ENCODE results near the gene PDPR.
A peak's percentile ranks its signal among the peaks of the same experiment; 100 is the strongest.
"Not testable (repeated sequence)": the region's sequence is repeated elsewhere in the genome, so short reads cannot be mapped to it uniquely, and the experiment has no call there.

The PDPR gene

DNA sequence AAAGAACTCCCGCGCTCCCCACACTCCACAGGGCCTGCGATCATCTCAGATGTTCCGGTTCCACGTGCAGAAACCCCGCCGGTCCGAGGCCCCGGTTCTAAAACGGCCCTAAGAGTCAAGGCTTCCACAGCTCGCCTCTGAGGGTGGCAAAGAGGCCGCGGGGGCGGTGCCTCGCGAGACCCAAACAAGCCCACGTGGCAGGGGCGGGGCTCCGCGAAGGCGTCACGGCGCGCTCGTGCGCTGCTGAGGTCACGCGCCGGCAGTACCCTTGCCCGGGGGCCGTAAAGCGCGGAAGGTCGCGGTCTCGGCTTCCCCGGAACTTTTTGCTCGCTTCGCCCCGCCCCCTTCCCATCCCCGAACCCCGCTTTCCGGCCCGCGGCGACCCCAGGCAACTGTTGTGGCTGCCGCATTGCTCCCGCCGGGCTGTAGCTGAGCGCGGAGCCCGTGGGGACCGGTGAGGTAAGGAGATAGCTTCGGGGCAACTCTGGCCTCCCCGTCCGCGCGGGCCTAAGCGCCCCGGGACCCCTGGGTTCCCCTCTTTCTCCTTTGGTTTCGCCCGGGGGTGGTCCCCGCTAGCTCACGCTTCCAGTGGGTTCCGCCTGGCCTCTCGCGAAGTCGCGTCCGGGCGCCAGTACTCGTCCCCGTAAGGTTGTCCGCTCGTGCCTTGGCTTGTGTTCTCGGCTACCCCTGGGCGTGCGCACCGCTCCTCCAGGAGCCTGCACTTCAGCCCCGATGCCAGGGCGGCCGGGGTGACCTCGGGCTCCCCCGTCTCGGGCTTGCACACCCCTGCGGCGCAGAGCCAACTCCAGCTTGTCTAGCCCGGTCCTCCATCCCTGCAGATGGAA is at the start of gene PDPR:
Gene PDPR, plus strand, starts transcription at position 351 of the 845 bp plus-strand sequence. CDS start 6,161 bp downstream, outside the sequence.
- DNase-seq, result peak; percentile 85

DNA sequence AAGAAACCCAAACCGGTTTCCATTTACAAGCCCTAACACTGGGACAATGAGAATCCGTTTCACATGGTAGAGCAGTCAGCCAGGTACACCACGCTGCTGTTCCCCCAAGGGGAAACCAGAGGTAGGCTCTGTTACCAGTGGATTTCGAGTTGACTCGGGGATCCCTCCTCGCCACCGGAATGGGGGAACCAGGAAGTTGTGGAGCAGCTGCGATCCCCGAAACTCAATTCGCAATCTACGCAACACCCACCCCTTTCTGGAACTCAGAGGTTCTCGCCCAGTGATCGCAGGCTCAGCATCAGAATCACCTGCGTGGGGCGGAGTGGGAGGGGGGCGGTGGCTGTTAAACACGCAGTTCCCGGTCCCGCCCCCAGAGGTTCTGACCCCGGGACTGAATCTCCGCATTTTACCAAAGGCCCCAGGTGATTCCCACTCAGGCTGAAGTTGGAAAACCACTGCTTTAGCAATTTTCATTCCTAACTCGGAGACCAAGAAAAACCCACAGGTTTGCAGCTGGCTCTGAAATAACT is 49.2 kb upstream of the PDPR start:
- DNase-seq, result not testable (repeated sequence)

DNA sequence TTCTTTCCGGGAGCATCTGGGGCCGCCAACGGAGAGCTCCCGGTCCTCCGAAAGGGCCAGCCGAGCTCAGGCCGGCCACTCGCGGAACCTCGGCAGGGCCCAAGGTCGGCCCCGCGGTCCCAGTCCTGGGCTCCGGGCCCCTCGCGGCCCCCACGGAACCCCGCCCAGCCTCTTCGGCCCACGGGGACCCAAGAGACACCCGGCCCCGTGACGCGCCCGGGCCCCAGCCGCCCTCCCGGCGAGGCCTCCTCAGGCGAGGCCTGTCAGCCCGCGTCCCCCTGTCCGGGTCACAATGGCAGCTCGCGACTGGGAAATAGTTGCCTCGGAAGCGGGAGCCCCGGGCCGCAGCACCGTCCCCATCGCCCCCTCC is 48.8 kb upstream of the PDPR start:
- DNase-seq, result not testable (repeated sequence)

DNA sequence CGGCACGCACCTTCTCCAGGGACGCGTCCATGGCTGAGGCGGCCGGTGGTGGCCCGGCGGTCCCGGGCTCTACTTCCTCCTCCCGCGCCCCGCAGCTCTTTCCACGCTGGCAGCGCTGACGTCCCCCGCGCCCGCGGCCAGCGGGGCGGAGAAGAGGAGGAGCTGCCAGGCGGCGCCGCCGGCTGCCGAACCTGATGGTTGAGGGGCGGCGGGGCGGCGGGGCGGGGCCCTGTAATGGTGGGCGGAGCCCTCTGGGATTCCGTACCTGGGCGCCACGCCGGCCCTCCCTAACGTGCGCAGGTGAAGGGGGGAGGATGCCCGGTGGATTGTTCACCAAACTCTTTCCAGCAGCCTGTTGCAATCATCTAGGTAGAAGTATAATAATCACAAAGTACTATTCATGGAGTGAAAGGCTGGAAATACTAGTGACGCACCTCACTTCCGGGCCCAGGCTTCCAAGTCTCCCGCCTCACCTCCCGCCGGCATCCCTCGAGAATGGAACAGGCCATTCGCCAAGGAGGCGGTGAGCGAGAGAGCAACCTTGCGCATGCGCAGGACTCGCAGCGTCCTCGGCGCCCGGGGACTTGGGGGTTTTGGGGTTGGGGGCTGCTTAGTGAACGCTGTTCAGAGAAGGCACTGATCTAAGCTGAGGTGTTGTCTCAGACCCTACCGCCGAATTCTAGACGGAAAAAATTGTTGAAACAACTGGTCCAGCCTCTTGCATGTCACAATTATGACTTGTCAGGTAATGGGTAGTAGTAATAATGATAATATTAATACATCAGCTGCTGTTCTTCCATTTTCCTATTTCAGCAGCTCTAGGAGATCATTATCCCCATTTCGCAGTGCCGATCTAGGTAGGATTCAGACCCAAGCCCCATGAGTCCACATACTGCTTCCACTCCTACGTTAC is 48.1 kb upstream of the PDPR start:
- DNase-seq, result peak; percentile 80

DNA sequence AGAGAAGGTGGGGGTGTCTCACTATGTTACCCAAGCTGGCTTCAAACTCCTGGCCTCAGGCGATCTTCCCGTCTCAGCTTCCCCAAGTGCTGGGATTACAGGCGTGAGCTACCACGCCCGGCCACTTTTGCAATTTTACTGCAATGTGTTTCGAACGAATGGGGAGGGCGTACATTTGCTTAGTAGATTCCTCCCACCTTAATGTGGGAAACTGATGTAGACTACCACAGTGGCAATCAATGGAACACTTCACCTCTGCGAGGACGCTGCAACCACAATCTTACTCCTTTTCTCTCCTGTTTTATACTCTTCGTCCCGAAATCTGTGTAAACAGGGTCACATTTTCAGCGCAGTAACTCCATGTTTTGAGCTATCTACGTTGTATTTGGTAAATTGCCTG is 47.4 kb upstream of the PDPR start:
- not testable (repeated sequence) for DNase-seq

DNA sequence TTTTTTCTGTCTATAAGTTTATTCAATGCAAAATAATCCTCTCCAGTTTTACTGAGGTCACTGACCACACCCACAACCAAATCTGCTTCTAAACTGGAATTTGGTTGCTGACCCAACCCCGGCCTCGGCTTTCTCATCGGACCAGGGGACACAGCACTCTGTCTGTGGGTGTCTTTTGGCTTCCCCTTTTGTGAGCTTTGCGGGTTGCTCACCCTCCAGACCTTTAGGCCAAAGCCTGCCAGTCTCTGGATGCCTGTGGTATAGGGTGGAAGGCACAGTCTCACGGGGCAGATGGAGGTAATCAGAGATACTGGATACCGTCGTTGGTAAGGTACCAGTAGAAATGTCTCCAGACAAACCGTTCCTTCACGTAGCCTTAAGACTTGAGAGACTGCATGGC is 35.1 kb upstream of the PDPR start:
- DNase-seq, result not testable (repeated sequence)

DNA sequence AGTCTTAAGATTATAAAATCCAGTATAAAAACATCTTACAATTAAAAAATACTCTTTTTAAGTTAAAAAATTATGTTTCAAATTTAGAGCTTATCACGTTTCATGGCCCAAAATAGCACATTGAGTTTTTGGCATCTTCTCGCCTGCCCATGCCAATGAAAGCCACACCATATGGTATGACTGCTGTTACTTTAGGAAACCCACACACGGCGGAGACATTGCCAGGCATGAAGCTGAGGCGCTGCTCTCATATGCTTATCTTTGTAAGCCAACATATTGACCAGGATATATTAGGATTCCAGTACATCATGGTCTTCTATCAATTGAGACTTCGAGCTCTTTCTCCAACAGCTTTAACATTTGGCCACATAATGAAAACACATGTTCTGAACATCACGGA is 32.9 kb upstream of the PDPR start:
- DNase-seq, result not testable (repeated sequence)

DNA sequence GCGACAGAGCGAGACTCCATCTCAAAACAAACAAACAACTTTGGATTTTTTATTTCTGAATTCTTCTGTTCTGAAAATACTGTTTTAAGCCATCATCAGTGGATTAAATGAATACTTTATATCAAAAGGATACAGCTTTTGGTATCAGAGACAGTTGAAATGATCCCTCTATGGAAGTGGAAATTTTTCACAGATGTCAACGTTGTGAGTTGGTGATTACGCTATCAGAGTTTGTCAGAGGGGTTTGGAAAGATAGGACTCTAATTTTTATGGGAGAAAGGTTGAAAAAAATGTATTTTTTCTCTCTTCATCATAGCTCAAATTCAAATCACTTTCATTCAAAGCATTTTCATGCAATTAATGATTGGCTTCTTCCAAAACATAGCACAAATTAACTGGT is 30.2 kb upstream of the PDPR start:
- DNase-seq, result not testable (repeated sequence)

DNA sequence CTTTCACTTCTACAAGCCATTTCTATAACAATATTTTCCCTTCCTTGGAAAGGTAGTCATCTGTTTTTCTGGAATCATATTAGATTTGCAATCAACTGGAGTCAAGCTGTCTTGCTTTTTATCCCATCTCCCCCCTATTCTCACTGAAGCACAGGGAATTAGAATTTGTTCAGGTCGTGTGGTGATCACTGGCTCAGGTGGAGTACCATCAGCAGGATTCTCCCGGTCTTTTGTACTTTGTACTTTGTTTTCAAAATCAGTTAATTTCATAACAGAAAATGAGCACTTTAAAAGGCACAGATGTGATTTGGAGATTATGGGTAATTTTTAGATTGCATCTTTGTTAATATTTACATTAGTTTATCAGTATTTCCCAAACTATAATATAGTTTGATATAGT is 26.0 kb upstream of the PDPR start:
- DNase-seq, result not testable (repeated sequence)

DNA sequence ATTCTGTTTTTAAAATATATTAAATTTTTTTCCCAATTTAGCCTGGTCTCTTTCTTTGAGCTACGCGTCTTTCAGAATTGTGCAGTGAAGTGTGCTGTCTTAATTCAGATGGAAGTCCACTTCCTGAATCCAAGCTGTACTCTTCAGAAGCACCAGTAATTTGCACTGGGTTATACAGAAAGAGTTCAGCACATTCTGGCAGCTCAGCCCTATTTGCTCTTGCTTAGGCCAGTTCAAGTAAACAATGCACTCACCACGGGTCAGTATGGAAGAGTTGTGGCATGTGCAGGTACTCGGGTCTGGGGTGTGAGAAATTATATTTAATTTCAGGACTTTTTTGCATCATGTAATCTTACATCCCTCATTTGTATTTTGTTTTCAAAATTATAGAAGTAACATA is 25.3 kb upstream of the PDPR start:
- DNase-seq, result not testable (repeated sequence)

DNA sequence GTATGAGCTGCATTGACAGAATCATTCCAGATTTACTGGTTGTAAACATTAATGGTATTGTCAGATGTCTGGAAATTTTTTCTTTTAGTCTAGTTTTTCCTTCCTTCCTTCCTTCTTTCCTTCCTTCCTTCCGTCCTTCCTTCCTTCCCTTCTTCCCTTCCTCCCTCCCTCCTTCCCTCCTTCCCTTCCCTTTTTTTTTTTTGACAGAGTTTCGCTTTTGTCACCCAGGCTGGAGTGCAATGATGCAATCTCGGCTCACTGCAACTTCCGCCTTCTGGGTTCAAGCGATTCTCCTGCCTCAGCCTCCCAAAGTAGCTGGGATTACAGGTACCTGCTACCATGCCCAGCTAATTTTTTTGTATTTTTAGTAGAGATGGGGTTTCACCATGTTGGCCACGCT is 24.8 kb upstream of the PDPR start:
- DNase-seq, result not testable (repeated sequence)

DNA sequence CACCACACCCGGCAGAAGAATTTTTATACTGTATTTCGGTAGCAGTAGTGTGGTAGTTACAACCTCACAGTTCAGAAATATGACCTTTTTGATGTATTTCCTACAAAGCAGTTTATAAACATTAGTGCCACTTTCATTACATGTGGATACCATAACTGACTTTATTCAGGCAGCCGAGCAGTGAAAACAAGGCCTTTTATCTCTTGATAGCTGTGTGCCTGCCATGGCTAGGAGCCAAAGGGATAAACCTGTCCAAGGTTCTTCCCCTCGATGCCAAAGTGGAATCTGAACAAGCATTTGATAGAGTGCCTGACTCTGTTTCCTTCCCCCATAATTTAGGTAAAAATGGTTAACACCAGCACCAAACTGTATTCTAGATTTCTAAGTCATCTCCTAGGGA is 23.0 kb upstream of the PDPR start:
- DNase-seq, result not testable (repeated sequence)

DNA sequence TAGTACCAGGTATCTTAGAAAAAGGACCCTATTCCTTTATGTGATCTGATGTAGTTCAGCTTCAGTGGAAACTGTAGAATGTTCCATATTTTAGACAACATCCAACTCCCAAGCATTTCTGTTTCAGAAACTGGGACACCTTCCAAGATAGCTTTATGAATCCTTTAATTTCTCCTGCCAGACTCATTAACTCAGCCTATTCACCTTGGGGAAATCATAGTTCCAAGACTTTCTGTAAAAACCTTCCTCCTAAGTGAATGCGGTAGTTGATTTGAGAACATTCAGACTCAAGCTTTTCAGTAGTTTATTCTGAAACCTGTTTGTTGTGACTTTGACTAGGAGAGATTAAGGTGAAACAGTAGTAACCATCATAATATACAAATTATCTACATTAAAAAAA is 20.0 kb upstream of the PDPR start:
- not testable (repeated sequence) for DNase-seq

DNA sequence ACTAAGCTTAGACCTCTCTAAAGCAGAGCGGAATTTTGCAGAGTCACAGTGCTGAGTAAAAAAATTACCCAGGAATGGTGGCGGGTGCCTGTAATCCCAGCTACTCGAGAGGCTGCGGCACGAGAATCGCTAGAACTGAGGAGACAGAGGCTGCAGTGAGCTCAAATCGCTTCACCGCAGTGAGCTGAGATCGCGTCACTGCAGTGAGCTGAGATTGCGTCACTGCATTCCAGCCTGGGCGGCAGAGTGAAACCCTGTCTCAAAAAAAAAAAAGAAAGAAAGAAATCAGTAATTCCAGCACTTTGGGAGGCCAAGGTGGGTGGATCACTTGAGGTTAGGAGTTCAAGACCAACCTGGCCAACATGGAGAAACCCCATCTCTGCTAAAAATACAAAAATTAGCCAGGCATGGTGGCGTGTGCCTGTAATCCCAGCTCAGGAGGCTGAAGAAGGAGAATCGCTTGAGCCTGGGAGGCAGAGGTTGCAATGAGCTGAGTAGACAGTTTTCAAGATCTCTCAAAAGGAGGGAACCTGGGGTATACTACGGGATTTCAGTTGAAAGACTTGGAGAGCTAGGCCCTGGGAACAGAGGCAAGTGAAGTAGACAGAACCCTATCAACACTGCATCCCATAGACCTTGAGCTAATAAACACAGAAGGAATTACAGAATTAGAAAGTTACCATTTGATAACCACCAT is 4.4 kb upstream of the PDPR start:
- peak; percentile 11 for DNase-seq

DNA sequence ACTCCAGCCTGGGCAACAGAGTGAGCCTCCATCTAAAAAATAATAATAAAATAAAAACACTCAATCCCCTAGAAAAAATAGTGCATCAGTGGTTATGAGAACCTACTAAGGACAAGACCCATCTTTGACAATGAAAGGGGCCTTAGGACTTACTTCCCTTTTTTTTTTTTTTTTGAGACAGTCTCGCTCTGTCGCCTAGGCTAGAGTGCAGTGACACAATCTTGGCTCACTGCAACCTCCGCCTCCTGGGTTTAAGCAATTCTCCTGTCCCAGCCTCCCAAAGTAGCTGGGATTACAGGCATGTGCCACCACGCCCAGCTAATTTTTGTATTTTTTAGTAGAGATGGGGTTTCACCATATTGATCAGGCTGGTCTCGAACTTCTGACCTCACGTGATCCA is 2.0 kb upstream of the PDPR start:
- not testable (repeated sequence) for DNase-seq

DNA sequence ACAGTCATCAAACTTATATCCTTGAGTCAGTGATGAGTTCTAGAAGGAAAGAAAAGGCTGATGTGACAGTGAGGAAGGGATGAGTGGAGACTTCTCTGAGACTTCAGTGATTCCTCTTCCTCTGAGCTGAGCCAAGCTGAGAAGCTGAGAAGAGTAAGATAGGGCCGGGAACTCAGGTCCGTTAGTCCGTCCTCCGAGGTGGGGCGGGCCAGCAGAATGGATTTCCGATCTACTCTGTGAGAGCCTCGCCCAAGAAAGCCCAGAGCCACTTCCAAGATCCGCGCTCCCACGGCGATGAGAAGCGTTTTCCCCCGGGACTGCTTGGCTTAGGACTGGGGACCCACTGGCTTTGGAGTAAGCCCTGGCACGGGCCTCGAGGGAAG is 542 bp upstream of the PDPR start:
- DNase-seq, result not testable (repeated sequence)

DNA sequence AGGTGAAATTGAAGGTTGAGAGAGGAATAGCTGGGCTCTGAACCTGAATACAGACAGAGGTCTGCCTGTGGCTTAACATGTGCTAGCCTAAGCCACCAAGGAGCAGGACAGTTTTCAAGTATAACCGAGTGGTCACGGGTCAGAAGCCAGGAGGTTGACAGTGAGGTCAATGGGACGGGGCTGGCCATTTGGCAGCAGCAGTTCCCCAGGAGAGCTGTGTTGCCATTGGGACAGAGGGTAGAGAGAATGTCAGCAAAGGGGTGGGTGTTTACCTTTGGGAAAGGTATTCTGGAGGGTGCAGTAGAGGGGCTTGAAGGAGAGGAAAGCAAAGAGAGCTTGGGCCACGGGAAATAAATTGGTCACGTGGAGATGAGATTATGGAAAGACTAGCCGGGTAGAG is 4.2 kb downstream of the PDPR start:
- not testable (repeated sequence) for DNase-seq

DNA sequence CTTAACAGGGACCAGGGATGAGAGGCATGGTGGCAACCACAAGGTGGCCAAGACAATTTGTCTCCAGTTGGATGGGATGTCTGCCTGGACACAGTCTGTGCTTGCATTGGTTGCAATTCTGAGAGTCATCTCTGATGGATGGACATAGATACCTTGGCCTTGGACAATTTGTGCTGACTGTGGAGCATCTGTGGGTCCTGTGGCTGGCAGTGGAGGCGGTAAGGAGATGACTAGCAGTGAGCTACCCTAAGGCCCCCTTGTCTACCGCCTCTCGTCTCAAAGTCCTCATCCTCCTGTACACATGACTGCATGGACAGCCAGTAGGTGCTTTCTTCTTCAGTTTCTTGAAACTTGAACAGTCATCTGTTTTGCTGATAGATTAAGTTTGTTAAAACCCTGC is 4.6 kb downstream of the PDPR start:
- not testable (repeated sequence) for DNase-seq

DNA sequence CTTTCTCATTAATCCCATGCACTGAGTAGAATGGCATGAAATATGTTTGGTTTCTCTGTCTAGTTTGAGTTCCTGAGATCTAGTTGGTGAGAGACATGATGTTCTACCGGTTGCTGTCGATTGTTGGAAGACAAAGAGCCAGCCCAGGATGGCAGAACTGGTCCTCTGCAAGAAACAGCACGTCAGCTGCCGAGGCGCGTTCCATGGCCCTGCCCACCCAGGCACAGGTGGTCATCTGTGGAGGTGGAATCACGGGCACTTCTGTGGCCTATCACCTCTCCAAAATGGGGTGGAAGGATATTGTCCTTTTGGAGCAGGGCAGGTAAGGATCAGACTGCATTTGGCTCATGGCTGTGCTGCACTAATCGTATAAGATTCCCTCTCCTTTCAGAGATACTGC is 6.3 kb downstream of the PDPR start:
- not testable (repeated sequence) for DNase-seq

DNA sequence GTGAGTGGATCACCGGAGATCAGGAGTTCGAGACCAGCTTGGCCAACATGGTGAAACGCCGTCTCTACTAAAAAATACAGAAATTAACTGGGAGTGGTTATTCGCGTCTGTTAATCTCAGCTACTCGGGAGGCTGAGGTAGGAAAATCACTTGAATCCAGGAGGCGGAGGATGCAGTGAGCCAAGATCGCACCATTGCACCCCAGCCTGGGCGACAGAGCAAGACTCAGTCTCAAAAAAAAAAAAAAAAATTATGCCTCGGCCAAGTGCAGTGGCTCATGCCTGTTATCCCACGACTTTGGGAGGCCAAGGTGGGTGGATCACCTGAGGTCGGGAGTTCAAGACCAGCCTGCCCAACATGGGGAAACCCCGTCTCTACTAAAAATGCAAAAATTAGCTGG is 9.7 kb downstream of the PDPR start:
- not testable (repeated sequence) for DNase-seq

DNA sequence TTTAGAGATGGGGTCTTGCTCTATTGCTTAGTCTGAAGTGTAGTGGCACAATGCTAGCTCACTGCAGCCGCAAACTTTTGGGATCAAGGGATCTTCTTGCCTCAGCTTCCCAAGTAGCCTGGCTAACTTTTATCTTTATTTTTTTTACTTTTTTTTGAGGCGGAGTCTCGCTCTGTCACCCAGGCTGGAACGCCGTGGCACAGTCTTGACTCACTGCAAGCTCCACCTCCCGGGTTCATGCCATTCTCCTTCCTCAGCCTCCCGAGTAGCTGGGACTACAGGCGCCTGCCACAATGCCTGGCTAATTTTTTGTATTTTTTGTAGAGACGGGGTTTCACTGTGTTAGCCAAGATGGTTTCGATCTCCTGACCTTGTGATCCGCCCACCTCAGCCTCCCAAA is 12.1 kb downstream of the PDPR start:
- not testable (repeated sequence) for DNase-seq

DNA sequence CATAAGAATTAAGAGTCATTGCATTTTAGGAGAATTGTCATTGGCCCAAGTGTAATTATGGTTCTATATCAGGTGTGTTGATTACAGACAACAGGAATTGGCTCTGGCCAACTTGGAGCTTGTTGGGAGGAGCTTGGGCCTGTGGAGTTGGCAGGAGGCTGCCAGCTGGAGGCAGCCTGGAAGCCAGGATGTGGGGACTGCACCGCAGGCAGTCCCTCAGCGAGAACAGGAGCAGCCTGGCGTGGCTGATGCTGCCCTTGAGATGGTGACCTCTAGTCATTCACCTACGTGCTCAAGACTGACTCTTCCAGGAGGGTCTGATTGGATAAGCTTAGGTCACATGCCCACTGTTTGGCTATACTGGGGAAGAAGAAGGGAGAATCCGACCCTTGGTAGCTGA is 13.6 kb downstream of the PDPR start:
- not testable (repeated sequence) for DNase-seq

DNA sequence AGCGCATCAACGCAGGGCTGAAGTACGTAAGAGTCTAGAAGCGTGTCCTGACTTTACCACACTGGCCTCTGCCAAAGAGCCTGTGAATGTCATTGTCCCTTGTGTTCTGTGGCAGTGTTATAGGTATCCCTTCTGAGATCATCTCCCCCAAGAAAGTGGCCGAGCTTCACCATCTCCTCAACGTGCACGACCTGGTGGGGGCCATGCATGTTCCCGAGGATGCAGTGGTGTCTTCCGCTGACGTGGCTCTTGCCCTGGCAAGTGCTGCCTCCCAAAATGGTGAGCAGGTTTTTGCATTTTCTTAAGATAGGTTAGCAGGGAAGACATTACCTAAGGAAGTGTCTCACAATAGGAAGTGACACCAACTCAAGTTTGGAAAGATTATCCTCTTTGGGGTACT is 14.7 kb downstream of the PDPR start:
- not testable (repeated sequence) for DNase-seq
